ENCODE results near the gene ANAPC7. TPM values are rescaled to one million over a fixed set of nuclear protein-coding genes. Genes with fewer than 3 reads are reported as not detected.
"Not testable (repeated sequence)": the region's sequence is repeated elsewhere in the genome, so short reads cannot be mapped to it uniquely, and the experiment has no call there.

ANAPC7 gene
- total RNA-seq, 4 donors from 2014 or later, result 28.4 to 42.0 (median 37.3) TPM

DNA sequence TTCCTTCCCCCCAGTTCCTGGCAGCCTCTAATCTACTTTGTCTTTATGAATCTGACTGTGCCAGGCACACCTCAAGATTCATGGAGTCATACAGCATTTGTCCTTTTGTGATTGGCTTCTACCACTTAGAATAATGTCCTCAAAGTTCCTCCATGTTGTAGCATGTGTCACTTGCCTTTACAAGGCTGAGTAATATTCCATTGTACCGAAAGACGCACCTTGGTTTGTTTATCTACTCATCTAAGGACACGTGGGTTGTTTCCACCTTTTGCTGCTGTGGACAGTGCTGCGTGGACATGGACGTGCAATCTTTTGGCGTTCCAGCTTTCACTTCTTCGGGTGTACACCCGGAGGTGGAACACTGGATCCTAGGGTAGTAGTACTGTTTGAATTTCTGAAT is 33.5 kb downstream of the ANAPC7 start:
- WGBS, 2 donors, result 81 to 86% methylated on average over 8 of the region's 8 CpGs
- intact Hi-C loops (cut with DNase I; ENCODE audit: low total_unique reads), result no loop called here

DNA sequence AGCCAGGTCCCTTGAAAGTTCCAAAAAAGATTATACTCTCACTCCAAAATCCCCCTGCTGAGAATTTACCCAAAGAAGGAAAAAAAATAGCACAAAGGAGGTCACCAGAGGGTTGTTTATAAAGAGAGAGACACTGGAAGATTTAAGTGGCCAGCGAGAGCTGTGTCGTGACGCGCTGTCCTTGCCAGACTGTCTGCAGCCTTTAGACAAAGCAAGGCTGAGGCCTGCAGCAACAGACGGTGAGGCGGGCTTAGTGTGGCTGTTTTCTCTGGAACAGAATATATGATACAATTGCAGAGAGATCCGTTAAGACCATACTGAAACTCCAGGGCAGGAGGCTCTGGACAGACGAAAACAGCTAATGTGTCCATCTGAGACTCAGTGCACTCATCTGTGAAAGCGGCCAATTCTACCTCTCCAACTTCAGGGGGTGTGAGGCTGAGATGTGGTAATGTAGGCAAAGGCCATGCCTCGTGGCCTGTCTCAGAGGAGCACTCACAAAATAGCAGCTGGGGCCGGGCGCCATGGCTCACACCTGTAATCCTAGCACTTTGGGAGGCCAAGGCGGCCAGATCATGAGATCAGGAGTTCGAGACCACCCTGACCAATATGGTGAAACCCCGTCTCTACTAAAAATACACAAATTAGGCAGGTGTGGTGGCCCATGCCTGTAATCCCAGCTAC is 36.2 kb downstream of the ANAPC7 start:
- peak in 1 of 2 donors; percentile 75 for DNase-seq (ENCODE audit: low spot score in 2 of 2)
- WGBS, 2 donors, result 85 to 89% methylated on average over 15 of the region's 15 CpGs
- TF ChIP-seq CTCF (IDR thresholded peaks at IDR 0.05) (no peak), POLR2A (IDR thresholded peaks at IDR 0.05) (no peak)
- no peak overlapping the region for H3K4me3 ChIP-seq (ENCODE audit: low read depth, poor library complexity, severe bottlenecking)
- intact Hi-C loops (cut with DNase I; ENCODE audit: low total_unique reads), result no loop called here

More for the DNA sequence above, 33.5 kb downstream of the ANAPC7 start:
- DNase-seq (ENCODE audit: low spot score in 2 of 2), result peak in 1 of 2 donors; percentile 37
- H3K4me3 ChIP-seq (ENCODE audit: low read depth, poor library complexity, severe bottlenecking), result no peak overlapping the region
- TF ChIP-seq CTCF (IDR thresholded peaks at IDR 0.05) (no peak), POLR2A (IDR thresholded peaks at IDR 0.05) (no peak)

- WGBS, 2 donors, result 82 to 86% methylated on average over 12 to 13 of the region's 13 CpGs
- DNase-seq (ENCODE audit: low spot score in 2 of 2), result peak in 1 of 2 donors; percentile 69
- intact Hi-C loops (cut with DNase I; ENCODE audit: low total_unique reads), result no loop called here
- TF ChIP-seq CTCF (IDR thresholded peaks at IDR 0.05) (no peak), POLR2A (IDR thresholded peaks at IDR 0.05) (no peak)
- no peak overlapping the region for H3K4me3 ChIP-seq (ENCODE audit: low read depth, poor library complexity, severe bottlenecking)
These were observed 37.0 kb downstream of the ANAPC7 start for GRCh38 chr12:110366321-110367142.

GRCh38 chr12:110365489-110366320 is 37.8 kb downstream of the ANAPC7 start:
- TF ChIP-seq CTCF (IDR thresholded peaks at IDR 0.05), result no peak
- TF ChIP-seq POLR2A (IDR thresholded peaks at IDR 0.05), result no peak
- WGBS, 2 donors, result 74 to 92% methylated on average over 6 to 7 of the region's 7 CpGs

GRCh38 chr12:110361216-110361615 is 42.3 kb downstream of the ANAPC7 start:
- WGBS, 2 donors, result 90 to 97% methylated on average over 1 of the region's 1 CpG
- H3K4me3 ChIP-seq (ENCODE audit: low read depth, poor library complexity, severe bottlenecking), result no peak overlapping the region
- DNase-seq (ENCODE audit: low spot score in 2 of 2), result peak in 1 of 2 donors; percentile 26
- TF ChIP-seq POLR2A (IDR thresholded peaks at IDR 0.05), result no peak
- no peak for TF ChIP-seq CTCF (IDR thresholded peaks at IDR 0.05)
- intact Hi-C loops (cut with DNase I; ENCODE audit: low total_unique reads), result no loop called here

More at GRCh38 chr12:110365489-110366320, 37.8 kb downstream of the ANAPC7 start:
- no peak overlapping the region for H3K4me3 ChIP-seq (ENCODE audit: low read depth, poor library complexity, severe bottlenecking)
- intact Hi-C loops (cut with DNase I; ENCODE audit: low total_unique reads), result no loop called here
- peak in 1 of 2 donors; percentile 81 for DNase-seq (ENCODE audit: low spot score in 2 of 2)

GRCh38 chr12:110358384-110359097 is 45.0 kb downstream of the ANAPC7 start:
- WGBS, 2 donors, result 85 to 88% methylated on average over 8 of the region's 8 CpGs
- H3K4me3 ChIP-seq (ENCODE audit: low read depth, poor library complexity, severe bottlenecking); DNase-seq (ENCODE audit: low spot score in 2 of 2); intact Hi-C loops (cut with DNase I; ENCODE audit: low total_unique reads): not testable (repeated sequence)

Data from lower leg skin (tissue), 4 donors.